GM18907 (cell line): ENCODE data around the gene PKHD1.
A peak's percentile ranks its signal among the peaks of the same experiment; 100 is the strongest.
"Not testable (repeated sequence)": the region's sequence is repeated elsewhere in the genome, so short reads cannot be mapped to it uniquely, and the experiment has no call there.

Experiments used
- ATAC-seq: cut with Tn5 transposase; IDR thresholded peaks from one replicate; pipeline ENCODE4 v1.9.1; 2021; ENCODE audit warnings: mild to moderate bottlenecking, moderate library complexity; ENCODE audit not compliant: unreplicated experiment

Gene PKHD1

GRCh38 chr6:52000064-52000463 lies 87.3 kb downstream of the PKHD1 start:
- ATAC-seq, result no peak

- peak; percentile 95 for ATAC-seq
These were observed 91.0 kb downstream of the PKHD1 start for GRCh38 chr6:51996296-51996947.

GRCh38 chr6:51995214-51995755 lies 92.1 kb downstream of the PKHD1 start:
- ATAC-seq, result no peak

GRCh38 chr6:51992876-51993275 lies 94.5 kb downstream of the PKHD1 start:
- ATAC-seq, result no peak

- ATAC-seq, result no peak
These were observed 97.6 kb downstream of the PKHD1 start for GRCh38 chr6:51989789-51990188.

GRCh38 chr6:51986864-51987263 lies 100.5 kb downstream of the PKHD1 start:
- ATAC-seq, result no peak

- ATAC-seq, result no peak
These were observed 103.8 kb downstream of the PKHD1 start for GRCh38 chr6:51983564-51983963.

GRCh38 chr6:51982695-51983094 lies 104.7 kb downstream of the PKHD1 start:
- ATAC-seq, result not testable (repeated sequence)

- no peak for ATAC-seq
These were observed 111.0 kb downstream of the PKHD1 start for GRCh38 chr6:51976374-51976773.

- no peak for ATAC-seq
These were observed 114.8 kb downstream of the PKHD1 start for GRCh38 chr6:51972659-51973058.

- ATAC-seq, result no peak
These were observed 119.1 kb downstream of the PKHD1 start for GRCh38 chr6:51968265-51968664.

GRCh38 chr6:51965222-51965801 lies 122.1 kb downstream of the PKHD1 start:
- ATAC-seq, result no peak

- ATAC-seq, result no peak
These were observed 123.4 kb downstream of the PKHD1 start for GRCh38 chr6:51963980-51964379.

- ATAC-seq, result no peak
These were observed 125.1 kb downstream of the PKHD1 start for GRCh38 chr6:51962354-51962753.

- no peak for ATAC-seq
These were observed 127.0 kb downstream of the PKHD1 start for GRCh38 chr6:51960419-51960818.

- ATAC-seq, result peak; percentile 92
These were observed 127.5 kb downstream of the PKHD1 start for GRCh38 chr6:51959744-51960383.

GRCh38 chr6:51954681-51955080 lies 132.7 kb downstream of the PKHD1 start:
- no peak for ATAC-seq

- ATAC-seq, result no peak
These were observed 134.2 kb downstream of the PKHD1 start for GRCh38 chr6:51953246-51953645.

GRCh38 chr6:51951924-51952323 lies 135.5 kb downstream of the PKHD1 start:
- ATAC-seq, result no peak

GRCh38 chr6:51949526-51949925 lies 137.9 kb downstream of the PKHD1 start:
- ATAC-seq, result no peak

GRCh38 chr6:51939695-51940094 lies 147.7 kb downstream of the PKHD1 start:
- not testable (repeated sequence) for ATAC-seq
